Neural cell (in vitro differentiated cells): ENCODE data around the gene CNN3. TPM values are rescaled to one million over a fixed set of nuclear protein-coding genes. Genes with fewer than 3 reads are reported as not detected.
A peak's percentile ranks its signal among the peaks of the same experiment; 100 is the strongest.

Experiments used
- H2AFZ ChIP-seq: fragments of 200-600, 300-800 bp; sonication (generic), shearing (Covaris generic); 2 replicates; pipeline ENCODE4 v1.6.0; 2014; ENCODE audit warnings: low read depth, mild to moderate bottlenecking, antibody characterized with exemption, low read length, moderate library complexity
- H3F3A ChIP-seq: fragments of 200-600 bp; shearing (Covaris generic); 2 replicates; pipeline ENCODE4 v1.6.1; 2016; ENCODE audit warnings: mild to moderate bottlenecking, moderate library complexity, mixed read lengths, antibody characterized with exemption, low read length; ENCODE audit not compliant: insufficient read depth, poor library complexity, severe bottlenecking
- H3K27ac ChIP-seq: fragments of 200-600, 300-800 bp; sonication (generic), shearing (Covaris generic); 2 replicates; pipeline ENCODE4 v1.5.1; 2014; ENCODE audit warnings: mild to moderate bottlenecking, low read length, moderate library complexity
- H3K27me3 ChIP-seq: fragments of 300-800, 200-600 bp; sonication (generic), shearing (Covaris generic); 2 replicates; pipeline ENCODE4 v1.6.0; 2014; ENCODE audit warnings: mild to moderate bottlenecking, low read depth, low read length, moderate library complexity; ENCODE audit not compliant: insufficient read depth
- H3K36me3 ChIP-seq: fragments of 300-800, 200-600 bp; sonication (generic), shearing (Covaris generic); 2 replicates; pipeline ENCODE4 v1.5.1; 2014; ENCODE audit warnings: mild to moderate bottlenecking, antibody characterized with exemption, low read length, moderate library complexity; ENCODE audit not compliant: insufficient read depth
- H3K4me2 ChIP-seq: fragments of 300-800, 200-600 bp; sonication (generic), shearing (Covaris generic); 2 replicates; pipeline ENCODE4 v1.6.0; 2014; ENCODE audit warnings: mild to moderate bottlenecking, low read length
- H3K4me3 ChIP-seq: fragments of 300-800, 200-600 bp; sonication (generic), shearing (Covaris generic); 2 replicates; pipeline ENCODE4 v1.5.1; 2014; ENCODE audit warnings: mild to moderate bottlenecking, low read length, moderate library complexity
- H3K79me2 ChIP-seq: fragments of 200-600 bp; shearing (Covaris generic); replicated peaks from 2 replicates; pipeline ENCODE4 v1.6.0; 2014; ENCODE audit warnings: mild to moderate bottlenecking, low read length, moderate library complexity; ENCODE audit not compliant: insufficient read depth
- H3K9ac ChIP-seq: fragments of 300-800, 200-600 bp; sonication (generic), shearing (Covaris generic); 2 replicates; pipeline ENCODE4 v1.6.1; 2016; ENCODE audit warnings: mild to moderate bottlenecking, low read length, mixed read lengths
- H3K9me2 ChIP-seq: fragments of 200-600 bp; shearing (Covaris generic); 2 replicates; pipeline ENCODE4 v1.6.1; 2016; ENCODE audit warnings: mild to moderate bottlenecking, low read length, mixed read lengths; ENCODE audit not compliant: insufficient read depth
- H3K9me3 ChIP-seq: fragments of 200-600, 300-800 bp; sonication (generic), shearing (Covaris generic); 2 replicates; pipeline ENCODE4 v1.6.1; 2016; ENCODE audit warnings: mild to moderate bottlenecking, mixed run types, low read length, moderate library complexity, mixed read lengths
- H4K20me1 ChIP-seq: fragments of 200-600 bp; shearing (Covaris generic); 2 replicates; pipeline ENCODE4 v1.6.1; 2016; ENCODE audit warnings: mild to moderate bottlenecking, mixed run types; ENCODE audit not compliant: insufficient read depth
- CTCF ChIP-seq: fragments of 450-650 bp; IDR thresholded peaks from 2 replicates; pipeline ENCODE4 v1.5.1; 2014; ENCODE audit warnings: antibody characterized with exemption, mild to moderate bottlenecking, moderate library complexity; ENCODE audit not compliant: poor library complexity, severe bottlenecking
- EP300 ChIP-seq: fragments of 450-650 bp; conservative IDR thresholded peaks from 2 replicates; pipeline ENCODE4 v1.6.1; 2014; ENCODE audit warnings: antibody characterized with exemption, mild to moderate bottlenecking, moderate library complexity; ENCODE audit not compliant: poor library complexity, severe bottlenecking
- EZH2 ChIP-seq: fragments of 200-600, 300-800 bp; shearing (Covaris generic), sonication (generic); IDR thresholded peaks from 2 replicates; pipeline ENCODE4 v1.6.1; 2014; ENCODE audit warnings: antibody characterized with exemption, low read length, borderline replicate concordance, mild to moderate bottlenecking; ENCODE audit not compliant: insufficient read depth, poor library complexity, severe bottlenecking
- MXI1 ChIP-seq: fragments of 450-650 bp; conservative IDR thresholded peaks from 2 replicates; pipeline ENCODE4 v1.6.1; 2014; ENCODE audit warnings: antibody characterized with exemption, mild to moderate bottlenecking; ENCODE audit not compliant: poor library complexity, severe bottlenecking
- POLR2AphosphoS5 ChIP-seq: IDR thresholded peaks from 2 replicates; pipeline ENCODE4 v1.6.1; 2012
- RAD21 ChIP-seq: fragments of 450-650 bp; conservative IDR thresholded peaks from 2 replicates; pipeline ENCODE4 v1.6.1; 2014; ENCODE audit warnings: antibody characterized with exemption, mild to moderate bottlenecking, moderate library complexity
- REST ChIP-seq: IDR thresholded peaks from 2 replicates; pipeline ENCODE4 v1.6.1; 2012; ENCODE audit warnings: borderline replicate concordance
- SMC3 ChIP-seq: fragments of 450-650 bp; conservative IDR thresholded peaks from 2 replicates; pipeline ENCODE4 v1.6.1; 2014; ENCODE audit warnings: antibody characterized with exemption, mild to moderate bottlenecking, moderate library complexity; ENCODE audit not compliant: poor library complexity
- TAF1 ChIP-seq: IDR thresholded peaks from 2 replicates; pipeline ENCODE4 v1.6.1; 2012; ENCODE audit warnings: low read depth
- polyA minus RNA-seq: library from RNA; depleted of rRNA, polyadenylated mRNA; stranded (reverse); fragments of >200 nt; gene quantifications from 2 replicates; pipeline ENCODE4 v1.2.3, GENCODE V29; 2014
- polyA plus RNA-seq: library from polyadenylated mRNA; depleted of rRNA; stranded (reverse); fragments of >200 nt; gene quantifications from 2 replicates; pipeline ENCODE4 v1.2.3, GENCODE V29; 2014

Gene CNN3
- polyA plus RNA-seq (105 and 106 TPM in 2 replicates), polyA minus RNA-seq (96.7 and 107 TPM in 2 replicates)

GRCh38 chr1:94926915-94927404, at the start of gene CNN3:
Gene CNN3, minus strand, starts transcription at chr1:94927110. Its CDS starts 216 bp downstream, at chr1:94926894.
- Histone ChIP-seq H3K27me3 (no peaks in the 10 kb centered on the region), H3K36me3 (peaks cover 4% of the 10 kb centered on the region), H3K9me2 (no peaks in the 10 kb centered on the region), H3K27ac (peak within 1 kb of the TSS; percentile 83), H3K4me3 (peak within 1 kb of the TSS; percentile 94), H3K9ac (peak within 1 kb of the TSS; percentile 91), H2AFZ (peak within 1 kb of the TSS; percentile 57), H3K79me2 (peaks cover 63% of the 10 kb centered on the region), H3K4me2 (peak within 1 kb of the TSS; percentile 83), H4K20me1 (no peaks in the 10 kb centered on the region), H3F3A (no peaks in the 10 kb centered on the region), H3K9me3 (no peaks in the 10 kb centered on the region)
- TF ChIP-seq POLR2AphosphoS5 (peak; percentile 94), RAD21 (no peak), EZH2 (no peak), TAF1 (peak; percentile 82), REST (peak; percentile 86), MXI1 (peak; percentile 33)

GRCh38 chr1:94974824-94975223, 47.9 kb upstream of the CNN3 start:
- Histone ChIP-seq H2AFZ (no peak overlapping the region), H3K27me3 (no peaks in the 10 kb centered on the region), H3K9me3 (no peaks in the 10 kb centered on the region), H3K9ac (no peak overlapping the region), H4K20me1 (no peaks in the 10 kb centered on the region), H3K79me2 (no peaks in the 10 kb centered on the region), H3K27ac (no peak overlapping the region), H3F3A (no peaks in the 10 kb centered on the region), H3K4me3 (no peak overlapping the region), H3K36me3 (no peaks in the 10 kb centered on the region), H3K9me2 (no peaks in the 10 kb centered on the region), H3K4me2 (no peak overlapping the region)
- TF ChIP-seq EP300 (no peak), TAF1 (no peak), MXI1 (no peak), POLR2AphosphoS5 (no peak), REST (no peak), CTCF (no peak), SMC3 (no peak), EZH2 (no peak), RAD21 (no peak)
